HL-60 (cell line): ENCODE measurements around the gene METTL9.

Experiments
- DNase-seq, 2 experiments: peaks; one replicate each; pipeline ENCODE4 v3.0.0-alpha.2; 2010 to 2020; ENCODE audit warnings: low read depth in 1 of 2, low spot score in 1 of 2
- H3K27ac ChIP-seq: fragments of 250-450 bp; sonication (Bioruptor Pico); replicated peaks from 2 replicates; pipeline ENCODE4 v1.5.1; 2020; ENCODE audit warnings: mild to moderate bottlenecking, moderate library complexity
- H3K27me3 ChIP-seq: fragments of 250-450 bp; sonication (Bioruptor Pico); 2 replicates; pipeline ENCODE4 v1.5.1; 2021; ENCODE audit warnings: mild to moderate bottlenecking, moderate library complexity; ENCODE audit not compliant: insufficient read depth, poor library complexity, severe bottlenecking
- H3K4me3 ChIP-seq: replicated peaks from 2 replicates; pipeline ENCODE4 v1.5.1; 2011; ENCODE audit warnings: mild to moderate bottlenecking, control low read depth, low read length; ENCODE audit not compliant: insufficient read depth
- CTCF ChIP-seq: IDR thresholded peaks from one replicate; pipeline ENCODE4 v1.5.1; 2011; ENCODE audit warnings: low read length, control low read depth, inconsistent platforms; ENCODE audit not compliant: insufficient read depth
- GABPA ChIP-seq: IDR thresholded peaks from 2 replicates; pipeline ENCODE4 v1.6.1; 2012; ENCODE audit warnings: low read depth
- POLR2AphosphoS5 ChIP-seq: IDR thresholded peaks from 2 replicates; pipeline ENCODE4 v1.6.1; 2012; ENCODE audit warnings: low read depth
- SPI1 ChIP-seq: IDR thresholded peaks from 2 replicates; pipeline ENCODE4 v1.6.1; 2012; ENCODE audit warnings: low read depth, mild to moderate bottlenecking, borderline replicate concordance
- TF ChIP-seq, protein P1 (sequence below): IDR thresholded peaks from 2 replicates; pipeline ENCODE4 v1.6.1; 2012; ENCODE audit warnings: low read depth; ENCODE audit not compliant: insufficient replicate concordance

Gene METTL9

DNA sequence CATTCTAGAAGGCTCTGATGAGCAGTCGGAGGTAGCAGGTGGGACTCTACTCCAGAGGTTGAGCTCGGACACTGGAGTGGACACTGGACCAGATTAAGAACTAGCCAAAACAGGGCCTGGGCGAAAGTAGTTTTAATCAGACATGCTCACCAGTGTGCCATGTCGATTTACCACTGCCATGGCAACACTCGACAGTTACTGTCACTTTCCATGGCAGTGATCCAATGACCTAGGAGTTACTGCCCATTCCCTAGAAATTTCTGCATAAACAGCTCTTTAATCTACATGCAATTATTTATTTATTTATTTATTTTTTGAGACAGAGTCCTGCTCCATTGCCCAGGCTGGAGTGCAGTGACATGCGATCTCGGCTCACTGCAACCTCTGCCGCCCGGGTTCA is 7.2 kb upstream of the METTL9 start:
- Histone ChIP-seq H3K27ac (no peak overlapping the region), H3K27me3 (no peaks in the 10 kb centered on the region), H3K4me3 (no peak overlapping the region)
- DNase-seq: no peak
- no peak for TF ChIP-seq GABPA

- TF ChIP-seq CTCF (no peak), POLR2AphosphoS5 (no peak), GABPA (no peak)
- Histone ChIP-seq H3K27ac (no peak overlapping the region), H3K4me3 (no peak overlapping the region), H3K27me3 (no peaks in the 10 kb centered on the region)
- DNase-seq: no peak
Measured at GRCh38 chr16:21593530-21594289, 5.7 kb upstream of the METTL9 start.

- Histone ChIP-seq H3K4me3 (no peak overlapping the region), H3K27me3 (no peaks in the 10 kb centered on the region), H3K27ac (no peak overlapping the region)
- DNase-seq: no peak
- TF ChIP-seq GABPA: no peak
- no peak for TF ChIP-seq POLR2AphosphoS5
- no peak for TF ChIP-seq CTCF
- TF ChIP-seq, protein P1, sequence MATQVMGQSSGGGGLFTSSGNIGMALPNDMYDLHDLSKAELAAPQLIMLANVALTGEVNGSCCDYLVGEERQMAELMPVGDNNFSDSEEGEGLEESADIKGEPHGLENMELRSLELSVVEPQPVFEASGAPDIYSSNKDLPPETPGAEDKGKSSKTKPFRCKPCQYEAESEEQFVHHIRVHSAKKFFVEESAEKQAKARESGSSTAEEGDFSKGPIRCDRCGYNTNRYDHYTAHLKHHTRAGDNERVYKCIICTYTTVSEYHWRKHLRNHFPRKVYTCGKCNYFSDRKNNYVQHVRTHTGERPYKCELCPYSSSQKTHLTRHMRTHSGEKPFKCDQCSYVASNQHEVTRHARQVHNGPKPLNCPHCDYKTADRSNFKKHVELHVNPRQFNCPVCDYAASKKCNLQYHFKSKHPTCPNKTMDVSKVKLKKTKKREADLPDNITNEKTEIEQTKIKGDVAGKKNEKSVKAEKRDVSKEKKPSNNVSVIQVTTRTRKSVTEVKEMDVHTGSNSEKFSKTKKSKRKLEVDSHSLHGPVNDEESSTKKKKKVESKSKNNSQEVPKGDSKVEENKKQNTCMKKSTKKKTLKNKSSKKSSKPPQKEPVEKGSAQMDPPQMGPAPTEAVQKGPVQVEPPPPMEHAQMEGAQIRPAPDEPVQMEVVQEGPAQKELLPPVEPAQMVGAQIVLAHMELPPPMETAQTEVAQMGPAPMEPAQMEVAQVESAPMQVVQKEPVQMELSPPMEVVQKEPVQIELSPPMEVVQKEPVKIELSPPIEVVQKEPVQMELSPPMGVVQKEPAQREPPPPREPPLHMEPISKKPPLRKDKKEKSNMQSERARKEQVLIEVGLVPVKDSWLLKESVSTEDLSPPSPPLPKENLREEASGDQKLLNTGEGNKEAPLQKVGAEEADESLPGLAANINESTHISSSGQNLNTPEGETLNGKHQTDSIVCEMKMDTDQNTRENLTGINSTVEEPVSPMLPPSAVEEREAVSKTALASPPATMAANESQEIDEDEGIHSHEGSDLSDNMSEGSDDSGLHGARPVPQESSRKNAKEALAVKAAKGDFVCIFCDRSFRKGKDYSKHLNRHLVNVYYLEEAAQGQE: no peak
- TF ChIP-seq SPI1: no peak
Measured at GRCh38 chr16:21597561-21598030, 1.8 kb upstream of the METTL9 start.

GRCh38 chr16:21598206-21598605 is 1.2 kb upstream of the METTL9 start:
- Histone ChIP-seq H3K27me3 (no peaks in the 10 kb centered on the region), H3K4me3 (no peak overlapping the region; the same call in 1 of the 2 replicates), H3K27ac (peak overlapping the region; percentile 85)
- DNase-seq: no peak
- TF ChIP-seq POLR2AphosphoS5 (no peak), CTCF (no peak), GABPA (no peak), SPI1 (no peak)
- TF ChIP-seq, protein P1: no peak
